ENCODE results near the gene GAA. TPM values are rescaled to one million over a fixed set of nuclear protein-coding genes. Genes with fewer than 3 reads are reported as not detected.

GAA gene
- total RNA-seq, 3 donors from 2014 or later (not counting 1 experiment from before 2014, with no cell fraction given) = 28.5 to 35.8 (median 32.9) TPM

- no peaks in the 10 kb centered on the region for H3K4me1 Mint-ChIP-seq
- peaks cover 0 to 3% of the 10 kb centered on the region in 2 donors for H3K27me3 Mint-ChIP-seq (ENCODE audit: low read depth in 2 of 2)
- ATAC-seq (no peak), DNase-seq (no peak)
- H3K36me3 ChIP-seq (ENCODE audit: control insufficient read depth, insufficient read depth, low read length) = no peaks in the 10 kb centered on the region
- H3K4me3 Mint-ChIP-seq = no peak overlapping the region
- no peak overlapping the region for H3K27ac Mint-ChIP-seq
- TF ChIP-seq CTCF (IDR thresholded peaks at IDR 0.05) = no peak
- no peaks in the 10 kb centered on the region for H3K9me3 Mint-ChIP-seq
- H3K4me3 ChIP-seq (ENCODE audit: low read length) = no peak overlapping the region
- 76% methylated on average over 6 of the region's 6 CpGs for WGBS (ENCODE audit: insufficient coverage)
- H3K4me1 ChIP-seq (ENCODE audit: control insufficient read depth, insufficient read depth, low read length) = no peaks in the 10 kb centered on the region
- no peaks in the 10 kb centered on the region for H3K36me3 Mint-ChIP-seq
- no peaks in the 10 kb centered on the region for H3K9me3 ChIP-seq (ENCODE audit: control insufficient read depth, insufficient read depth, low read length)
- intact Hi-C loops (cut with micrococcal nuclease) = no loop called here
- H3K27ac ChIP-seq (ENCODE audit: low read length) = no peak overlapping the region
- no peaks in the 10 kb centered on the region for H3K27me3 ChIP-seq (ENCODE audit: control insufficient read depth, insufficient read depth, low read length)
Observed at GRCh38 chr17:80166446-80166845, 65.1 kb downstream of the GAA start.

GRCh38 chr17:80168371-80168770 lies 67.0 kb downstream of the GAA start:
- no peaks in the 10 kb centered on the region for H3K36me3 ChIP-seq (ENCODE audit: control insufficient read depth, insufficient read depth, low read length)
- DNase-seq (no peak), ATAC-seq (no peak)
- Mint-ChIP-seq H3K9me3 (no peaks in the 10 kb centered on the region), H3K27ac (no peak overlapping the region), H3K4me3 (no peak overlapping the region), H3K4me1 (no peaks in the 10 kb centered on the region), H3K36me3 (no peaks in the 10 kb centered on the region), H3K27me3 (ENCODE audit: low read depth in 2 of 2) (peaks cover 0 to 3% of the 10 kb centered on the region in 2 donors)
- H3K4me3 ChIP-seq (ENCODE audit: low read length) = no peak overlapping the region
- no peaks in the 10 kb centered on the region for H3K4me1 ChIP-seq (ENCODE audit: control insufficient read depth, insufficient read depth, low read length)
- intact Hi-C loops (cut with micrococcal nuclease) = no loop called here
- no peak overlapping the region for H3K27ac ChIP-seq (ENCODE audit: low read length)
- TF ChIP-seq CTCF (IDR thresholded peaks at IDR 0.05) = no peak
- H3K27me3 ChIP-seq (ENCODE audit: control insufficient read depth, insufficient read depth, low read length) = no peaks in the 10 kb centered on the region
- H3K9me3 ChIP-seq (ENCODE audit: control insufficient read depth, insufficient read depth, low read length) = no peaks in the 10 kb centered on the region
- whole genome bisulfite sequencing (ENCODE audit: insufficient coverage) = 93% methylated on average over 5 of the region's 5 CpGs

GRCh38 chr17:80169107-80169506 lies 67.7 kb downstream of the GAA start:
- Mint-ChIP-seq H3K4me1 (no peaks in the 10 kb centered on the region), H3K27ac (no peak overlapping the region), H3K4me3 (no peak overlapping the region), H3K9me3 (no peaks in the 10 kb centered on the region), H3K27me3 (ENCODE audit: low read depth in 2 of 2) (peaks cover 0 to 3% of the 10 kb centered on the region in 2 donors), H3K36me3 (no peaks in the 10 kb centered on the region)
- H3K36me3 ChIP-seq (ENCODE audit: control insufficient read depth, insufficient read depth, low read length) = no peaks in the 10 kb centered on the region
- 94% methylated on average over 5 of the region's 5 CpGs for WGBS (ENCODE audit: insufficient coverage)
- intact Hi-C loops (cut with micrococcal nuclease) = no loop called here
- H3K4me1 ChIP-seq (ENCODE audit: control insufficient read depth, insufficient read depth, low read length) = no peaks in the 10 kb centered on the region
- H3K27ac ChIP-seq (ENCODE audit: low read length) = no peak overlapping the region
- ATAC-seq (no peak), DNase-seq (no peak)
- no peak overlapping the region for H3K4me3 ChIP-seq (ENCODE audit: low read length)
- no peaks in the 10 kb centered on the region for H3K9me3 ChIP-seq (ENCODE audit: control insufficient read depth, insufficient read depth, low read length)
- TF ChIP-seq CTCF (IDR thresholded peaks at IDR 0.05) = no peak
- no peaks in the 10 kb centered on the region for H3K27me3 ChIP-seq (ENCODE audit: control insufficient read depth, insufficient read depth, low read length)

Other genes starting within 250 kb of the GAA start
- gene TBC1D16, start 65.7 kb upstream of the GAA start, total RNA-seq = under 1 TPM; 0.49 to 1.00 (median 0.65) TPM
- 1 to 10 TPM in 2 of 3 donors, under 1 TPM in 1; 0.95 to 2.4 (median 1.5) TPM for gene CCDC40, start 64.9 kb upstream of the GAA start, total RNA-seq
- 10 to 100 TPM; 86.2 to 88.6 (median 88.0) TPM for gene EIF4A3, start 45.5 kb downstream of the GAA start, total RNA-seq
- gene CARD14, start 68.4 kb downstream of the GAA start, total RNA-seq = under 1 TPM in 2 of 3 donors, not detected in 1; 0.12 to 0.38 TPM
- gene SGSH, start 118.8 kb downstream of the GAA start, total RNA-seq = 10 to 100 TPM; 73.4 to 96.5 (median 74.1) TPM
- gene SLC26A11, start 118.8 kb downstream of the GAA start, total RNA-seq = 10 to 100 TPM; 33.9 to 37.6 (median 35.8) TPM
- 1,000 to 10,000 TPM in 2 of 3 donors, 100 to 1,000 TPM in 1; 929 to 1,120 (median 1,060) TPM for gene RNF213, start 159.3 kb downstream of the GAA start, total RNA-seq

Measured in natural killer cell (primary cell).